Activated CD8-positive, alpha-beta memory T cell treated with anti-CD3 and anti-CD28 coated beads, Interleukin-2, amount 10 ng/mL, durations not matched to agents 7 days and 5 days (primary cell): ENCODE results near the gene SLC38A9. TPM values are rescaled to one million over a fixed set of nuclear protein-coding genes. Genes with fewer than 3 reads are reported as not detected.
"Not testable (repeated sequence)": the region's sequence is repeated elsewhere in the genome, so short reads cannot be mapped to it uniquely, and the experiment has no call there.

Experiments
- ATAC-seq: fragments of 150-1000 bp; cut with Tn5 transposase; one replicate; pipeline ENCODE4 v1.10.0; 2021; ENCODE audit warnings: moderate library complexity
- CTCF ChIA-PET: fragments of 350-600 bp; sonication (Branson Sonifier 250); formaldehyde crosslinking; loops from one replicate; lab custom pipeline; 2021; ENCODE audit warnings: antibody characterized with exemption; lab: Charles Lee
- DNase-seq: peaks from one replicate; pipeline ENCODE4 v3.0.0-alpha.2; 2020
- H3K27ac Mint-ChIP-seq: one replicate; pipeline ENCODE4 v1.8.0; 2021; ENCODE audit warnings: mild to moderate bottlenecking, mixed read lengths
- H3K27me3 Mint-ChIP-seq: one replicate; pipeline ENCODE4 v1.8.0; 2021; ENCODE audit warnings: mixed read lengths
- H3K36me3 Mint-ChIP-seq: one replicate; pipeline ENCODE4 v1.8.0; 2021; ENCODE audit warnings: mild to moderate bottlenecking, mixed read lengths
- H3K4me1 Mint-ChIP-seq: one replicate; pipeline ENCODE4 v1.8.0; 2021; ENCODE audit warnings: mixed read lengths
- H3K4me3 Mint-ChIP-seq: one replicate; pipeline ENCODE4 v1.8.0; 2021; ENCODE audit warnings: mild to moderate bottlenecking, moderate library complexity, mixed read lengths
- H3K9me3 Mint-ChIP-seq: one replicate; pipeline ENCODE4 v1.8.0; 2022; ENCODE audit warnings: low read depth, mixed read lengths
- total RNA-seq, 2 experiments: library from RNA; stranded (reverse); gene quantifications; one replicate each; pipeline ENCODE4 v1.2.3, GENCODE V29; 2021

The SLC38A9 gene
- total RNA-seq, 2 experiments from 2014 or later = 21.9 to 26.6 TPM

GRCh38 chr5:55699041-55699688 is 13.0 kb downstream of the SLC38A9 start:
- Mint-ChIP-seq H3K4me1 (peaks cover 21% of the 10 kb centered on the region), H3K36me3 (peaks cover 16% of the 10 kb centered on the region), H3K27me3 (no peaks in the 10 kb centered on the region), H3K4me3 (no peak overlapping the region), H3K9me3 (no peaks in the 10 kb centered on the region), H3K27ac (no peak overlapping the region)
- CTCF ChIA-PET = interaction anchor here (1.7 kb wide), 1 partner anchor 527 kb away, joined by 4 read pairs; no protein-coding TSS in a partner anchor
- ATAC-seq (no peak), DNase-seq (no peak)

DNA sequence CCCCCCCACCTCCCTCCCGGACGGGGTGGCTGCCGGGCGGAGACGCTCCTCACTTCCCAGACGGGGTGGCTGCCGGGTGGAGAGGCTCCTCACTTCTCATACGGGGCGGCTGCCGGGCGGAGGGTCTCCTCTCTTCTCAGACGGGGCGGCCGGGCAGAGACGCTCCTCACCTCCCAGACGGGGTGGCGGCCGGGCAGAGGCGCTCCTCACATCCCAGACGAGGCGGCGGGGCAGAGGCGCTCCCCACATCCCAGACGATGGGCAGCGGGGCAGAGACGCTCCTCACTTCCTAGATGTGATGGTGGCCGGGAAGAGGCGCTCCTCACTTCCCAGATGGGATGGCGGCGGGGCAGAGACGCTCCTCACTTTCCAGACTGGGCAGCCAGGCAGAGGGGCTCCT is 15.4 kb downstream of the SLC38A9 start:
- CTCF ChIA-PET, DNase-seq, ATAC-seq, H3K9me3 Mint-ChIP-seq, H3K27me3 Mint-ChIP-seq, H3K27ac Mint-ChIP-seq, H3K4me3 Mint-ChIP-seq: not testable (repeated sequence)
- H3K4me1 Mint-ChIP-seq = peaks cover 17% of the 10 kb centered on the region
- peaks cover 12% of the 10 kb centered on the region for H3K36me3 Mint-ChIP-seq

DNA sequence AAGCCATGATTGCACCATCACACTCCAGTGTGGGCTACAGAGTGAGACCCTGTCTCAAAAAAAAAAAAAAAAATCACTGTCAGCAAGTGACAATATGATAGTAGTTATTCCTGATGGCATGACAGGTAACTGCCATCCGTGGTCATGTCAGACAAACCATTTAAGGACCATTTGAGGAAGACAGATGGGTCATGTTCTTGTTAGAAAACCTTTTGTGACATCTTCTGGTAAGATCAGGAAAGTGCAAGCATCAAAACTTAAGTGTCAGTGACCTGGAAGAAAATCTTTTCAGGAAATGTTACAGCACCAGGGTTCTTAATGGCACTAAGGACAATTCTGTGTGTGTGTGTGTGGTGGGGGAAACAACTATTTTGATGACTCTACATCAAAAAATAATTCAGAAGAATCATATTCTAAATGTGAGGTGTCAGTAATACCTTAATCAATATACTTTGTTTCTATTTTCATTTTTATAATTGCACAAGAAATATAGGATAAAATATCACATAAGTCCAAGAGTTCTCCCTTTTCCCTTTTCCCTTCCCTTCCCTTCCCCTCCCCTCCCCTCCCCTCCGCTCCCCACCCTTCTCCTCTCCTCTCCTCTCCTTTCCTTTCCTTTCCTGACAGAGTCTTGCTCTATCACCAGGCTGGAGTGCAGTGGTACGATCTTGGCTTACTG is 17.8 kb downstream of the SLC38A9 start:
- peaks cover 10% of the 10 kb centered on the region for H3K4me1 Mint-ChIP-seq
- ATAC-seq (no peak), DNase-seq (no peak)
- no peak overlapping the region for H3K27ac Mint-ChIP-seq
- no peaks in the 10 kb centered on the region for H3K27me3 Mint-ChIP-seq
- CTCF ChIA-PET = interaction anchor here (0.7 to 1.5 kb wide), 2 partner anchors 16 to 351 kb away, joined by 3 to 6 read pairs; no protein-coding TSS in a partner anchor
- peaks cover 6% of the 10 kb centered on the region for H3K36me3 Mint-ChIP-seq
- no peak overlapping the region for H3K4me3 Mint-ChIP-seq
- no peaks in the 10 kb centered on the region for H3K9me3 Mint-ChIP-seq

GRCh38 chr5:55692509-55692908 is 19.6 kb downstream of the SLC38A9 start:
- Mint-ChIP-seq H3K36me3 (peaks cover 4% of the 10 kb centered on the region), H3K4me1 (peaks cover 3% of the 10 kb centered on the region), H3K4me3 (no peak overlapping the region), H3K27me3 (no peaks in the 10 kb centered on the region), H3K9me3 (no peaks in the 10 kb centered on the region), H3K27ac (no peak overlapping the region)
- ATAC-seq (no peak), DNase-seq (no peak)
- CTCF ChIA-PET = interaction anchor here (0.7 to 2.3 kb wide), 20 partner anchors 13 to 521 kb away, joined by 3 to 14 read pairs (median 3); no protein-coding TSS in a partner anchor

GRCh38 chr5:55692106-55692417 is 20.1 kb downstream of the SLC38A9 start:
- Mint-ChIP-seq H3K27ac (no peak overlapping the region), H3K9me3 (no peaks in the 10 kb centered on the region), H3K4me1 (peaks cover 3% of the 10 kb centered on the region), H3K36me3 (peaks cover under 1% of the 10 kb centered on the region), H3K4me3 (no peak overlapping the region), H3K27me3 (no peaks in the 10 kb centered on the region)
- ATAC-seq (no peak), DNase-seq (no peak)
- CTCF ChIA-PET = interaction anchor here (0.7 to 2.3 kb wide), 24 partner anchors 13 to 520 kb away, joined by 3 to 14 read pairs (median 3); no protein-coding TSS in a partner anchor

DNA sequence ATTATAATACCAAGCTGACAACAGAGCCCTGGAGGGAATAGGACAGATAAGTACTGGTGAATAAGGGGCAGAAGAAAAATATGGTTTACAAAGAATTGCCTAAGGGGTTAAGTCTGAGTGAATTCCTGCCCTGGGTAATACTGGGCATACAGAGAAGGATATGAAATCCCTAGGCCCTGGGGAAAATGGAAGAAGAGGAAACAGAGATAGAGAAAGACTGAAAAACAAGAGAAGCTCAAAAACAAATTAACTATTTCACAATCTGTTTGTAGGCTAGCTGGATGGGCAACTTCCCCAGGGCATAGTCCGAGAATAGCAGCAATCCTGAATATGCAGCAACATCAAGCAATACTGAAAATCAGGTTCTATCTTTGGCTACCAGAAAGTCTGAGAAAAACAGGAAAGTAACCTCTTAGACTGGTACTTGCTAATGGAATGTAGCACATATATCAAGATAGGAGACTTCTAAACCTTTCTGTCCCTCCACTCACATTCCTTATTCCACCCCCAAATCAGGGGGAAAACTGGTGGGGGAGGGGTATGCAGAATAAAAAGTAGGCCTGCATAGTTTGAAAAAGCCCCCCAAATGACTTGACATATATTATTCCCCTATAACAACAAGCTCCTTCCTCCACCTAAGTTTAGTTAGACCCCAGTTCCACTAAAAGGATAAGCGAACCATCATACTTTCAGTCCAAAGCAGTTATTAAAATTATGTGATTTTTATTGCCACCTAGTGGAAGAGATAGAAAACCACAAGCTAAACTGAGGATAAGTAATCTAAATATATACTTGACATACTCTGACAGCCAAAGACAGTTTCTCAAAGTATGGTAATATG is 20.6 kb downstream of the SLC38A9 start:
- Mint-ChIP-seq H3K9me3 (no peaks in the 10 kb centered on the region), H3K27me3 (no peaks in the 10 kb centered on the region), H3K4me1 (peaks cover 3% of the 10 kb centered on the region), H3K4me3 (no peak overlapping the region), H3K36me3 (no peaks in the 10 kb centered on the region), H3K27ac (no peak overlapping the region)
- ATAC-seq (no peak), DNase-seq (no peak)
- CTCF ChIA-PET = interaction anchor here (0.7 to 2.3 kb wide), 25 partner anchors 12 to 520 kb away, joined by 3 to 14 read pairs (median 3); no protein-coding TSS in a partner anchor

DNA sequence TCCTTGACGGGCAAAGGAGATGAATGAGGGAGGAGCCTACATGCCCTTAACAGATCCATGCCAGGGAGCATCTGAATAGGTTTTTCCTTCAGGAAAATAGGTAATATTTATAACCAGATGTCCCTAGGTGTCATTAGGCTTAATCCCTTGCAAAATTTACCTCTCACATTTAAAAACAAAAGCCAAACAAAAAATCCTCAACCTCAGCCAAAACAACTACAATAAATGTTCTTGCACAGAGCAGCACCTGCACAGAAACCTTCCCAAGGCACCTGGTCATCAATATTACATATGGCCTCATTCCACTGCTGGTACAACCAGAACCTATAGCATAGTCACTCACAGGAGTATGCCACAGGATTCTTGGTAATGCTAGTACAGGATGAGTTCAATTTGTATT is 30.1 kb downstream of the SLC38A9 start:
- H3K27me3 Mint-ChIP-seq = no peaks in the 10 kb centered on the region
- H3K4me3 Mint-ChIP-seq = no peak overlapping the region
- CTCF ChIA-PET = no interaction called here
- no peak for ATAC-seq
- peaks cover 5% of the 10 kb centered on the region for H3K4me1 Mint-ChIP-seq
- no peak overlapping the region for H3K27ac Mint-ChIP-seq
- no peaks in the 10 kb centered on the region for H3K36me3 Mint-ChIP-seq
- H3K9me3 Mint-ChIP-seq = no peaks in the 10 kb centered on the region
- no peak for DNase-seq

GRCh38 chr5:55681301-55681700 is 30.8 kb downstream of the SLC38A9 start:
- H3K27ac Mint-ChIP-seq = no peak overlapping the region
- no peaks in the 10 kb centered on the region for H3K36me3 Mint-ChIP-seq
- H3K9me3 Mint-ChIP-seq = no peaks in the 10 kb centered on the region
- H3K27me3 Mint-ChIP-seq = no peaks in the 10 kb centered on the region
- H3K4me3 Mint-ChIP-seq = no peak overlapping the region
- peaks cover 5% of the 10 kb centered on the region for H3K4me1 Mint-ChIP-seq
- ATAC-seq (no peak), DNase-seq (no peak)
- CTCF ChIA-PET = no interaction called here

GRCh38 chr5:55680353-55680752 is 31.8 kb downstream of the SLC38A9 start:
- ATAC-seq (no peak), DNase-seq (no peak)
- H3K36me3 Mint-ChIP-seq = no peaks in the 10 kb centered on the region
- no peaks in the 10 kb centered on the region for H3K9me3 Mint-ChIP-seq
- no peak overlapping the region for H3K4me3 Mint-ChIP-seq
- H3K4me1 Mint-ChIP-seq = peaks cover 7% of the 10 kb centered on the region
- H3K27me3 Mint-ChIP-seq = no peaks in the 10 kb centered on the region
- H3K27ac Mint-ChIP-seq = no peak overlapping the region
- CTCF ChIA-PET = no interaction called here

- ATAC-seq (no peak), DNase-seq (no peak)
- Mint-ChIP-seq H3K4me3 (no peak overlapping the region), H3K36me3 (no peaks in the 10 kb centered on the region), H3K9me3 (no peaks in the 10 kb centered on the region), H3K4me1 (peaks cover 9% of the 10 kb centered on the region), H3K27me3 (no peaks in the 10 kb centered on the region), H3K27ac (no peak overlapping the region)
- CTCF ChIA-PET = interaction anchor here (0.8 kb wide), 1 partner anchor 13 kb away, joined by 3 read pairs; no protein-coding TSS in a partner anchor
These were observed 32.6 kb downstream of the SLC38A9 start for GRCh38 chr5:55679556-55679955.

DNA sequence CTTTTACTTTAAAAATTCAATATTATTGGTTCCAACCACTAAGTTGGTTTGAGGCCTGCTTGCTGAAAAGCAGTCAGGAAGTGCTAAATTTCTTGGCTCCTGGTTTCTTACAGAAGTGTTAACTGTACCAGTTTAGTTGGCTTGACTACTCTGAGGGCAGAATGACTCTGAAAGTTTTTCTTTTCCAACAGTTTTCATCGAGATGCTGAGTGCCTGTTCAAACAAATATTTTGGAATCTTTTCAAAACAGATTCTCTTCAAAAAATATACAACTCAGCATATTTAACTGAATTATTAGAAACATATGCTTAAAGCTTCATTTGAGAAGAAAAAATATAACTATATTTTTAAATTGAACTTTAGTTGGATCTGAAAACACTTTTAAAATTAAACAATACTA is 37.0 kb downstream of the SLC38A9 start:
- Mint-ChIP-seq H3K4me1 (peaks cover 9% of the 10 kb centered on the region), H3K4me3 (no peak overlapping the region), H3K27ac (no peak overlapping the region), H3K9me3 (no peaks in the 10 kb centered on the region), H3K36me3 (peaks cover 8% of the 10 kb centered on the region), H3K27me3 (no peaks in the 10 kb centered on the region)
- no peak for DNase-seq
- no peak for ATAC-seq
- CTCF ChIA-PET = interaction anchor here (1.2 kb wide), 1 partner anchor 10 kb away, joined by 3 read pairs; no protein-coding TSS in a partner anchor

DNA sequence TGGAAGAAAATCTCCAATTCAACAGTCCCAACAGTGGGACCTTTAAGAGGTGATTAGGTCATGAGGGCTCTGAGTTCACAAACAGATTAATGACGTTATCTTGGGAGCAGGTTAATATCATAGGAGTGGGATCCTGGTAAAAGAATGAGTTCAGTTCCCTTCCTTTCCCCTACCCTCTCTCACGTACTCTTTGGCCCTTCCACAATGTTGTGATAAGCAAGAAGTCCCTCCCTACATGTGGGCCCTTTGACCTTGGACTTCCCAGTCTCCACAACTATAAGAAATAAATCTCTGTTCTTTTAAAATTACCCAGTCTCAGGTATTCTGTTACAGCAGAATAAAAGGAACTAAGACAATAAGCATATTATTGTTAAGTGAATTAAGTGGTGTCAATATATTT is 37.8 kb downstream of the SLC38A9 start:
- ATAC-seq (no peak), DNase-seq (no peak)
- no peaks in the 10 kb centered on the region for H3K9me3 Mint-ChIP-seq
- H3K36me3 Mint-ChIP-seq = peaks cover 8% of the 10 kb centered on the region
- H3K27ac Mint-ChIP-seq = no peak overlapping the region
- CTCF ChIA-PET = interaction anchor here (1.2 kb wide), 1 partner anchor 11 kb away, joined by 3 read pairs; no protein-coding TSS in a partner anchor
- no peaks in the 10 kb centered on the region for H3K27me3 Mint-ChIP-seq
- H3K4me3 Mint-ChIP-seq = no peak overlapping the region
- H3K4me1 Mint-ChIP-seq = peaks cover 9% of the 10 kb centered on the region

GRCh38 chr5:55672477-55672911 is 39.6 kb downstream of the SLC38A9 start:
- H3K4me3 Mint-ChIP-seq = no peak overlapping the region
- peaks cover 4% of the 10 kb centered on the region for H3K4me1 Mint-ChIP-seq
- H3K27me3 Mint-ChIP-seq = no peaks in the 10 kb centered on the region
- no peaks in the 10 kb centered on the region for H3K9me3 Mint-ChIP-seq
- H3K36me3 Mint-ChIP-seq = peaks cover 8% of the 10 kb centered on the region
- ATAC-seq (no peak), DNase-seq (no peak)
- CTCF ChIA-PET = no interaction called here
- H3K27ac Mint-ChIP-seq = no peak overlapping the region
